Fibroblast of mammary gland (primary cell): ENCODE data around the gene SUN2.

Source experiments
- DNase-seq: peaks from one replicate; pipeline ENCODE4 v3.0.0-alpha.2; 2010; ENCODE audit warnings: low read depth
- H3K4me3 ChIP-seq: 2 replicates; pipeline ENCODE4 v1.5.1; 2011; ENCODE audit warnings: low read depth, mild to moderate bottlenecking, low read length, moderate library complexity; ENCODE audit not compliant: control insufficient read depth
- TF ChIP-seq, protein P1 (sequence below): conservative IDR thresholded peaks from 2 replicates; pipeline ENCODE4 v1.5.1; 2011; ENCODE audit warnings: low read depth, low read length, inconsistent platforms; ENCODE audit not compliant: control insufficient read depth, insufficient read depth

SUN2 gene

GRCh38 chr22:38754751-38755154 lies 1.0 kb downstream of the SUN2 start:
- H3K4me3 ChIP-seq, result peak overlapping the region; percentile 62
- DNase-seq, result peak; percentile 56
- TF ChIP-seq, protein P1, sequence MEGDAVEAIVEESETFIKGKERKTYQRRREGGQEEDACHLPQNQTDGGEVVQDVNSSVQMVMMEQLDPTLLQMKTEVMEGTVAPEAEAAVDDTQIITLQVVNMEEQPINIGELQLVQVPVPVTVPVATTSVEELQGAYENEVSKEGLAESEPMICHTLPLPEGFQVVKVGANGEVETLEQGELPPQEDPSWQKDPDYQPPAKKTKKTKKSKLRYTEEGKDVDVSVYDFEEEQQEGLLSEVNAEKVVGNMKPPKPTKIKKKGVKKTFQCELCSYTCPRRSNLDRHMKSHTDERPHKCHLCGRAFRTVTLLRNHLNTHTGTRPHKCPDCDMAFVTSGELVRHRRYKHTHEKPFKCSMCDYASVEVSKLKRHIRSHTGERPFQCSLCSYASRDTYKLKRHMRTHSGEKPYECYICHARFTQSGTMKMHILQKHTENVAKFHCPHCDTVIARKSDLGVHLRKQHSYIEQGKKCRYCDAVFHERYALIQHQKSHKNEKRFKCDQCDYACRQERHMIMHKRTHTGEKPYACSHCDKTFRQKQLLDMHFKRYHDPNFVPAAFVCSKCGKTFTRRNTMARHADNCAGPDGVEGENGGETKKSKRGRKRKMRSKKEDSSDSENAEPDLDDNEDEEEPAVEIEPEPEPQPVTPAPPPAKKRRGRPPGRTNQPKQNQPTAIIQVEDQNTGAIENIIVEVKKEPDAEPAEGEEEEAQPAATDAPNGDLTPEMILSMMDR, result no peak

- DNase-seq, result peak; percentile 57
- TF ChIP-seq, protein P1, result no peak
- peak overlapping the region; percentile 62 for H3K4me3 ChIP-seq
These were observed 1.6 kb downstream of the SUN2 start for GRCh38 chr22:38753948-38754750.

GRCh38 chr22:38751422-38752346 lies 4.1 kb downstream of the SUN2 start:
- H3K4me3 ChIP-seq, result no peak overlapping the region
- DNase-seq, result no peak

DNA sequence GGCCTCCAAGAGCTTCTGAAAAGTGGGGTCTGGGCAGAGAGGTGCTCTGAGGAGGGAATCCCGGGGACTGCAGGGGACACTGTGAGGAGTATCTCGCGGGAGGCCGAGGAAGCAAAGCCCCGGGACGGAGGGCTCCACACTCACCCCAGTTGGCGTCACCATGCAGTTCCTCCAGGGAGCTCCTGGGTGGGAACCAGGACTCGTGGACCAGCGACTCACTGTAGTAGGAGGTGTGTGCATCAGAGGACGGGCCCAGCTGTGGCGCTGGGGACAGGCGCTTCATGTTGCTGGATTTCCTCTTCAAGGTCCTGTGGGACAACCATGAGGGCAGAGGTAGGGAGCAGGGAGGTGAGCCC lies 4.8 kb downstream of the SUN2 start:
- DNase-seq, result no peak
- TF ChIP-seq, protein P1, result no peak
- no peak overlapping the region for H3K4me3 ChIP-seq

More at GRCh38 chr22:38751422-38752346, 4.1 kb downstream of the SUN2 start:
- TF ChIP-seq, protein P1, result no peak

DNA sequence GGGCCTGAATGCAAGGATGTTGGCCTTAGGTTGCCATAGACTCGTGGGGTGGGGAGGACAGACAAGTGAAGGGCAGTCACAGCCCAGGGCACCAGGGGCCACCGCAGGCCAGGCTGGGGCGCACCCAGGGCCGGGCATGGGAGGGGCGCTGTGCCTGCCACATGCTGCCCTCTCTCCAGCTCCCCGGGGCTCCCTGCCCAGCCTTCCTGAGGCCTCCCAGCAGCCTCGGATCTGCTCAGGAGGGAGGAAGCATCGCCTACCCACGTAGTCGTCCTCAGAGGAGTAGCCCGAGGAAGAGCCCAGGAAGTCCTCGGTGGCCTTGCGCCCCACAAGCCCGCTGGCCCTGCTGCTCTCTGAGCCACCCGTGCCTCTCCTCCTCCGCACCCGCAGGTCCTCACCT lies 5.2 kb downstream of the SUN2 start:
- TF ChIP-seq, protein P1, result no peak

DNA sequence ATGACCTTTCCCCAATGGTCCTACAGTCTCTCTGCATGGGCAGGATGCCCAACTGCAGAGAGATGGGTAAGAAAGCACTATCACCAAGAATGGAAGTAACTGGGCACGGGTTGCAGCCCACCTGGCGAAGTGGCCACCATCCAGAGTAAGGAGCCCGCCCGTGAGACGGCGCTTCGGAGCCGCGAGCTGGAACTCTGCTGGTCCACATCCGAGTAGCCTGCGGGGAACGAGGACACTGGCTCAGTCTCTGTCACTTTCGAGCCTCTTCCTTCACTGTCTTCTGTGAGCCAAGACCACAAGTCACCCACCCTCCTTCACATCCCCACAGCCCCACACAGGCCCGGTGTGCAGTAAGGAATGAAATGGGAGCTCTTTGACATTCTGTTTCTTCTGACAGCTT lies 5.7 kb downstream of the SUN2 start:
- TF ChIP-seq, protein P1, result no peak
- H3K4me3 ChIP-seq, result no peak overlapping the region
- DNase-seq, result no peak

More for the DNA sequence above, 5.2 kb downstream of the SUN2 start:
- no peak overlapping the region for H3K4me3 ChIP-seq
- DNase-seq, result no peak
